ENCODE data around the gene OXTR.

- TF ChIP-seq CTCF (IDR thresholded peaks at IDR 0.05), result no peak
- no peak for TF ChIP-seq POLR2A (IDR thresholded peaks at IDR 0.05)
- no peak for TF ChIP-seq POLR2AphosphoS5 (IDR thresholded peaks at IDR 0.05; ENCODE audit: insufficient read depth in 1 of 2, low read depth in 1 of 2)
Observed at GRCh38 chr3:8746780-8747345, 22.6 kb downstream of the OXTR start.

Measured in vagina (tissue), 2 donors.